ENCODE data around the gene SLCO1B1.

GRCh38 chr12:21151184-21151583 lies 20.2 kb downstream of the SLCO1B1 start:
- no peak for TF ChIP-seq CTCF (IDR thresholded peaks at IDR 0.05; ENCODE audit: insufficient read depth, low read depth, low read length)
- no peak for TF ChIP-seq EZH2 (IDR thresholded peaks at IDR 0.05; ENCODE audit: insufficient read depth, low read length)
